ENCODE data around the gene SLC2A8.

- no peak for TF ChIP-seq MAX (IDR thresholded peaks at IDR 0.05)
- no peak for TF ChIP-seq EZH2 (IDR thresholded peaks at IDR 0.05)
- no peak for TF ChIP-seq POLR2A (IDR thresholded peaks at IDR 0.05; ENCODE audit: borderline replicate concordance, extremely low read depth, insufficient read depth, insufficient read length)
Measured at GRCh38 chr9:127369428-127369827, 27.5 kb upstream of the SLC2A8 start.
